GM18867 (cell line): Measurements from ENCODE around the gene OPN1MW3.
A peak's percentile ranks its signal among the peaks of the same experiment; 100 is the strongest.
"Not testable (repeated sequence)": the region's sequence is repeated elsewhere in the genome, so short reads cannot be mapped to it uniquely, and the experiment has no call there.

ENCODE experiments used
- ATAC-seq: cut with Tn5 transposase; IDR thresholded peaks from one replicate; pipeline ENCODE4 v1.9.1; 2021; ENCODE audit warnings: mild to moderate bottlenecking, moderate library complexity; ENCODE audit not compliant: unreplicated experiment

OPN1MW3 gene

GRCh38 chrX:154257282-154257681 lies at the start of gene OPN1MW3:
OPN1MW3 (plus strand) TSS chrX:154257582; CDS start chrX:154257620, 38 bp downstream.
- not testable (repeated sequence) for ATAC-seq

DNA sequence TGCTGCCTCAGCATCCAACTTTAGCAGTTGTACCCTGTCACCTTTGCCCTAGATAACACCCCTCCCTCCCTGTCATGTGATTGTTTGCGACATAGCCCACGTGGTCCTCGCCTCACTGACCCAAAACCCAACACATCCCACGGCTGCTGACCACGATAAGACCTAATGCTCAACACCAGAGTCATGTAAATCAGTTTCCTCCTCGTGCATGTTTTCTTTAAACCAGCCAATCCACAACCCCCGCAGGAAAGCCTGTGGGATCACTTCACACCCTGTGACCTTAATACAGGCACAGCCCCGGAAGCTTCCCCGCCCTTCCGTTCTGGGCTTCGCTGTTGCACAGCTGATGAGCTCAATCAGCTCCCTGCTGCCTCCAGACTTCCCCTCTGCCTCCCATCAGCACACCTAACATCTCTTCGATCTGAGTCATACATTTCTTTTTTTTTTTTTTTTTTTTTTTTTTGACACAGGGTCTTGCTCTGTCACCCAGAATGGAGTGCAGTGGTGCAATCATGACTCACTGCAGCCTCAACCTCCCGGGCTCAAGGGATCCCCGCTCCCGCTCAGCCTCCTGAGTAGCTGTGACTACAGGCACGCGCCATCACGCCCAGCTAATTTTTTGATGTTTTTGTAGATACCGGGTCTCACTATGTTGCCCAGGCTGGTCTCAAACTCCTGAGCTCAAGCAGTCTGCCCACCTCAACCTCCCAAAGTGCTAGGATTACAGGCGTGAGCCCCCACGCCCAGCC lies 47.5 kb upstream of the OPN1MW3 start:
- ATAC-seq, result peak; percentile 79

DNA sequence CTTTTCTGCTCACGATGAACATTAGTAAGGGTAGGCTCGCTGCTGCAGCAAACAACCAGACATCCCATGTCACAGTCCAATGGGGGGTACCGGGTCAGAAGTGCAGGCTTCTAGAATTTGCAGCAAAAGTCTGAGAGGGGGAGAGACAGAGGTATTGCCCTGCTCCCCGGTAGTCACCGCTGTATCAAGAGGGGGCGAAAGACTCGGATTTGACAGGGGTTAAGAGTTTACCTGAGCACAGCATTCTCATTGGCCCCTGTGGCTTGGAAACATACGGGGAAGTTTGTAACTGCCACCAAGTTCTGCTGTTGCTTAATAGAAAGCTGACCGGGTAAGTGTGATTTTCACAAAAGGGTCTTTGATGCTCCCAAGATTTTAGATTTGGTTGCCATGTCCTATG lies 46.3 kb upstream of the OPN1MW3 start:
- not testable (repeated sequence) for ATAC-seq

DNA sequence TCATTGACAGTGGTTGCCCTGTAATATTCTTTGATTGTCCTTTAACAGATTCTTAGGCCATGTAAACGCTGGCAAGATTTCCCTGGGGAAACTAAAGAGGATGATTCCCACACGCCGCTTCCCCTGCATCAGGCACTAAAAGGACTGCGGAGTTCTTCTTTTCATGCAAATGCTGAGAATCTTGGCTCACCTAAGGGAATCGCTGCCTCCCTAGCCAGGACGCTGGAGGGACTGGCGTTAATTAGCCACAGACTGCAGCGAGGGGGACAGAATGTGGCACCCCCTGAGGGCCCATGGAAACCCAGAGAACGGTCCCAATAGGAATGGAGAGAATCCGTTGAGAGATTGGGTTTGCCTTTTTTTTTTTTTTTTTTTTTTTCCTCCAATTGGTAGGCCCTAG lies 45.9 kb upstream of the OPN1MW3 start:
- not testable (repeated sequence) for ATAC-seq

DNA sequence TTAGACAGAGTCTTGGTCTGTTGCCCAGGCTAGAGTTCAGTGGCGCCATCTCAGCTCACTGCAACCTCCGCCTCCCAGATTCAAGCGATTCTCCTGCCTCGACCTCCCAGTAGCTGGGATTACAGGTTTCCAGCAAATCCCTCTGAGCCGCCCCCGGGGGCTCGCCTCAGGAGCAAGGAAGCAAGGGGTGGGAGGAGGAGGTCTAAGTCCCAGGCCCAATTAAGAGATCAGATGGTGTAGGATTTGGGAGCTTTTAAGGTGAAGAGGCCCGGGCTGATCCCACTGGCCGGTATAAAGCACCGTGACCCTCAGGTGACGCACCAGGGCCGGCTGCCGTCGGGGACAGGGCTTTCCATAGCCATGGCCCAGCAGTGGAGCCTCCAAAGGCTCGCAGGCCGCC lies 37.9 kb upstream of the OPN1MW3 start, which contains the start of gene OPN1MW2:
OPN1MW2 (plus strand) TSS at position 301 of the 400 bp plus-strand sequence; CDS start at position 361, 60 bp downstream.
- ATAC-seq, result not testable (repeated sequence)

DNA sequence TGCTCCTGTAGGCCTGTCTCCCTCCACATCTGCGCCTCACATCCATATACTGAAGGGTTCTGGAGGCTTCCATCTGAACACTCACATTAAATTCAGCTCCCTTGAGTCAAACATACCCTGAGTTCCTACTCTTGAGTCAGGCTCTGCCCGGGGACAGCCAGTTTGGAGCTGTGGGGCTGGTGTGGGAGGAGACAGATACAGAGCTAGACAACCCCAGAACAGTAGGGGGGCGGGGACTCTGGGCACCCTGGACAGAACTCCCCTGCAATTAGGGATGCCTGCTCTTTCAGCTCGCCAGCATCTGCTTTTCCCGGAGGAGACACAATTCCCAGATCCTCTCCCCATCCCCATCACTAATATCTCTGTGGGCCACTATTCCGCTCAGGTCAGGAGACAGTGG lies 32.1 kb upstream of the OPN1MW3 start:
- not testable (repeated sequence) for ATAC-seq

- not testable (repeated sequence) for ATAC-seq
Observed at GRCh38 chrX:154226706-154227105, 30.7 kb upstream of the OPN1MW3 start.

DNA sequence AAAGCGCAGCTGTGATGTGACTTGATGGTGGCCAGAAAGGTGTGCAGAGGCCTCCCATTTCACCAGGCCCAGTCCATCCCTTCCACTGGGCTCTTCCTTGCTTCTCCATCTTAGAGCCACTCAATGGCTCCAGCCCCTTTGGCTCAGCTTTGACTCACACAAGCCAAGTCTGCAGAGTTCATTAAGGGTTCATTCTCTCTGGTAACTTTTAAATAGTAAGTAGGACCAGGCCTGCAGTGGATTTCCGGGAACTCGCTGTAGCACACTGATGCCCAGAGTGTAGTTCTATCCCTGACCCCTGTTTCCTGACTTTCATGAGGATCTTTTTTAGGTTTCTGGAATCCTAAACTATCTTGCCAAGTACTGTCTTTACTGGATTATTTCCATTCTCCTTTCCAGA lies 25.9 kb upstream of the OPN1MW3 start:
- ATAC-seq, result not testable (repeated sequence)

GRCh38 chrX:154233620-154234019 lies 23.8 kb upstream of the OPN1MW3 start:
- ATAC-seq, result not testable (repeated sequence)

GRCh38 chrX:154238939-154239559 lies 18.3 kb upstream of the OPN1MW3 start:
- not testable (repeated sequence) for ATAC-seq

DNA sequence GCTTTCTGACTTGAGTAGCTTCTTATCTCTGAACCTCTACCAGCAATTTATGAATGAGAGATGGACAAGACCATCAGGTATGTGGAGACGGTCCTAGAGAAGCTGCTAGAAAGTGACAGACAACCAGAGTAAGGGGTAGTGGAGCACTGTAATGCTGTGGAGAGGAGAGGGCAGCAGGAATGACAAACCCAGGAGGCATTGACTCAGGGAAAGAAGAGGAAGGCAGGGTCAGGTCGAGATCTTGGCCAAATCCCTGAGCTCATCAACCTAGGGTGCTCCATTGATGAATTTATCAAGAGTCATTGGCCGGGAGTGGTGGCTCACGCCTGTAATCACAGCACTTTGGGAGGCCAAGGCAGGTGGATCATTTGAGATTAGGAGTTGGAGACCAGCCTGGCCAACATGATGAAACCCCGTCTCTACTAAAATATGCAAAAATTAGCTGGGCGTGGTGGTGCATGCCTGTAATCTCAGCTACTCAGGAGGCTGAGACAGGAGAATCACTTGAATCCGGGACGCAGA lies 17.3 kb upstream of the OPN1MW3 start:
- not testable (repeated sequence) for ATAC-seq

DNA sequence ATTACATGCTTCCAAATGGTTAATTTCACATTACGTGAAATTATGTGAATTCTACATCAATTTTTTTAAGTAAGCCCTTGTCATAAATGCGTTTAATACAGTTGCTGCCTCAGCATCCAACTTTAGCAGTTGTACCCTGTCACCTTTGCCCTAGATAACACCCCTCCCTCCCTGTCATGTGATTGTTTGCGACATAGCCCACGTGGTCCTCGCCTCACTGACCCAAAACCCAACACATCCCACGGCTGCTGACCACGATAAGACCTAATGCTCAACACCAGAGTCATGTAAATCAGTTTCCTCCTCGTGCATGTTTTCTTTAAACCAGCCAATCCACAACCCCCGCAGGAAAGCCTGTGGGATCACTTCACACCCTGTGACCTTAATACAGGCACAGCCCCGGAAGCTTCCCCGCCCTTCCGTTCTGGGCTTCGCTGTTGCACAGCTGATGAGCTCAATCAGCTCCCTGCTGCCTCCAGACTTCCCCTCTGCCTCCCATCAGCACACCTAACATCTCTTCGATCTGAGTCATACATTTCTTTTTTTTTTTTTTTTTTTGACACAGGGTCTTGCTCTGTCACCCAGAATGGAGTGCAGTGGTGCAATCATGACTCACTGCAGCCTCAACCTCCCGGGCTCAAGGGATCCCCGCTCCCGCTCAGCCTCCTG lies 9.9 kb upstream of the OPN1MW3 start:
- ATAC-seq, result peak; percentile 77

DNA sequence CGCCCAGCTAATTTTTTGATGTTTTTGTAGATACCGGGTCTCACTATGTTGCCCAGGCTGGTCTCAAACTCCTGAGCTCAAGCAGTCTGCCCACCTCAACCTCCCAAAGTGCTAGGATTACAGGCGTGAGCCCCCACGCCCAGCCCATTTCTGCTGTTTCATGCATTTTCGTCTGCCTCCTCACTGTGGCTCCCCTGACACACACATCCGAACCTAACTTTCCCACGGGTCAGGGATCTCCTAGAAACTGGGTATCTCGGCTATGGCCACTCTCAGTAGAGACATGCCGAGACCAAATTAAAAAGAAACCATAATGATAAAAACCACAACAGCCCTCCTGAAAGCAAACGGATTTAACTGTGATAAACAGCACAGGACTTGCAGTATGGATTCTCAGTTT lies 9.3 kb upstream of the OPN1MW3 start:
- ATAC-seq, result peak; percentile 18

DNA sequence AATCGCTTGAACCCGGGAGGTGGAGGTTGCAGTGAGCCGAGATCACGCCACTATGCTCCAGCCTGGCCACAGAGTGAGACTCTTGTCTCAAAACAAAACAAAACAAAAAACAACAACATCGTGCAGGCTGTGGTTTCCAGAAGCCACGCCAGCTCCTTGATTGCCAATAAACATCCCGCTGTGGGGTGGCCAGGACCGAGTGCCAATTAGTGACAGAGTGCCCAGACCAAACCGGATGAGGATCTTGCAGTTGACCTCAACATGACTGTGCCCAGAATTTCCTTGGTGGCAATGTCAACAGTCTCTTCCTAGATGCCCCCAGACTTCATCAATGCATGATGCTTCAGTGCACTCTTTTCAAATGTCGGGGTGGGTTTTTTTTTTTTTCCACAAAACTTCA lies 1.3 kb downstream of the OPN1MW3 start:
- not testable (repeated sequence) for ATAC-seq

DNA sequence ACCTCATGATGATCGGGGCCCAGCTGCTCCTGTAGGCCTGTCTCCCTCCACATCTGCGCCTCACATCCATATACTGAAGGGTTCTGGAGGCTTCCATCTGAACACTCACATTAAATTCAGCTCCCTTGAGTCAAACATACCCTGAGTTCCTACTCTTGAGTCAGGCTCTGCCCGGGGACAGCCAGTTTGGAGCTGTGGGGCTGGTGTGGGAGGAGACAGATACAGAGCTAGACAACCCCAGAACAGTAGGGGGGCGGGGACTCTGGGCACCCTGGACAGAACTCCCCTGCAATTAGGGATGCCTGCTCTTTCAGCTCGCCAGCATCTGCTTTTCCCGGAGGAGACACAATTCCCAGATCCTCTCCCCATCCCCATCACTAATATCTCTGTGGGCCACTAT lies 5.7 kb downstream of the OPN1MW3 start:
- ATAC-seq, result not testable (repeated sequence)

DNA sequence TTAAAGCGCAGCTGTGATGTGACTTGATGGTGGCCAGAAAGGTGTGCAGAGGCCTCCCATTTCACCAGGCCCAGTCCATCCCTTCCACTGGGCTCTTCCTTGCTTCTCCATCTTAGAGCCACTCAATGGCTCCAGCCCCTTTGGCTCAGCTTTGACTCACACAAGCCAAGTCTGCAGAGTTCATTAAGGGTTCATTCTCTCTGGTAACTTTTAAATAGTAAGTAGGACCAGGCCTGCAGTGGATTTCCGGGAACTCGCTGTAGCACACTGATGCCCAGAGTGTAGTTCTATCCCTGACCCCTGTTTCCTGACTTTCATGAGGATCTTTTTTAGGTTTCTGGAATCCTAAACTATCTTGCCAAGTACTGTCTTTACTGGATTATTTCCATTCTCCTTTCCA lies 11.9 kb downstream of the OPN1MW3 start:
- ATAC-seq, result not testable (repeated sequence)

DNA sequence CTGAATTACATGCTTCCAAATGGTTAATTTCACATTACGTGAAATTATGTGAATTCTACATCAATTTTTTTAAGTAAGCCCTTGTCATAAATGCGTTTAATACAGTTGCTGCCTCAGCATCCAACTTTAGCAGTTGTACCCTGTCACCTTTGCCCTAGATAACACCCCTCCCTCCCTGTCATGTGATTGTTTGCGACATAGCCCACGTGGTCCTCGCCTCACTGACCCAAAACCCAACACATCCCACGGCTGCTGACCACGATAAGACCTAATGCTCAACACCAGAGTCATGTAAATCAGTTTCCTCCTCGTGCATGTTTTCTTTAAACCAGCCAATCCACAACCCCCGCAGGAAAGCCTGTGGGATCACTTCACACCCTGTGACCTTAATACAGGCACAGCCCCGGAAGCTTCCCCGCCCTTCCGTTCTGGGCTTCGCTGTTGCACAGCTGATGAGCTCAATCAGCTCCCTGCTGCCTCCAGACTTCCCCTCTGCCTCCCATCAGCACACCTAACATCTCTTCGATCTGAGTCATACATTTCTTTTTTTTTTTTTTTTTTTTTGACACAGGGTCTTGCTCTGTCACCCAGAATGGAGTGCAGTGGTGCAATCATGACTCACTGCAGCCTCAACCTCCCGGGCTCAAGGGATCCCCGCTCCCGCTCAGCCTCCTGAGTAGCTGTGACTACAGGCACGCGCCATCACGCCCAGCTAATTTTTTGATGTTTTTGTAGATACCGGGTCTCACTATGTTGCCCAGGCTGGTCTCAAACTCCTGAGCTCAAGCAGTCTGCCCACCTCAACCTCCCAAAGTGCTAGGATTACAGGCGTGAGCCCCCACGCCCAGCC lies 27.3 kb downstream of the OPN1MW3 start:
- peak; percentile 86 for ATAC-seq

DNA sequence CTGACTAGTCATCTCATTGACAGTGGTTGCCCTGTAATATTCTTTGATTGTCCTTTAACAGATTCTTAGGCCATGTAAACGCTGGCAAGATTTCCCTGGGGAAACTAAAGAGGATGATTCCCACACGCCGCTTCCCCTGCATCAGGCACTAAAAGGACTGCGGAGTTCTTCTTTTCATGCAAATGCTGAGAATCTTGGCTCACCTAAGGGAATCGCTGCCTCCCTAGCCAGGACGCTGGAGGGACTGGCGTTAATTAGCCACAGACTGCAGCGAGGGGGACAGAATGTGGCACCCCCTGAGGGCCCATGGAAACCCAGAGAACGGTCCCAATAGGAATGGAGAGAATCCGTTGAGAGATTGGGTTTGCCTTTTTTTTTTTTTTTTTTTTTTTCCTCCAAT lies 29.0 kb downstream of the OPN1MW3 start:
- ATAC-seq, result not testable (repeated sequence)

DNA sequence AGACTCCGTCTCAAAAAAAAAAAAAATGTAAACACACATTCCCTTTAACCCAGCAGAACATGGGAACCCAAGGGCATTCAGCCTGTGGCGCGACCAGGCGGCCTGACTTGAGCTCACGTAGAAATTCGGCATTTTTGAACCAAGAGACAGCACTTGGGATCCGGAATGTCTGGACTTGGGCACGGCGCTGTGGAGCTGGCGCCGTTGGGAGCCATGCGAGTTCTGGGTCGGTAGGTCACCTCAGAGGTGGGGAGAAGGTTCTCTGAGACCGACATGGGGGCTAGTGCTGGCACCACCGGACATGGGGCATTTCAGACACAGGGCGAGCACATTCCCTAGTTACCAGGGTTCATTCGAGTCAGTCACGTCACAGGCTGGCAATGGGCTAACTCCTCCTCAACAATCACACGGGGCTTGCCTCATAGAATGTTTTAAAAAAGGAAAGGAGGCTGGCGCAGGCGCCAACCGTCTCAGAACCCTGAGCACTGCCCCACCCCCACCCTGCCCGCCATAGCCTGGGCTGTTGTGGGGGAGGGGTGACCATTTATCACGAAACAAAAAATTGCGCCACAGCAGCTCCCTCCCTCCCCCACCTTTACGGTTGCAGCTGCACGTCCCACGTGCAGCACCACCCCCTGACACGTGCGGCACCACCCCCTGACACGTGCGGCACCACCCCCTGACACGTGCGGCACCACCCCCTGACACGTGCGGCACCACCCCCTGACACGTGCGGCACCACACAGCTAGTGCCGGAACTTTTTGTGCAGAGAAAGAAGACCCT lies 37.6 kb downstream of the OPN1MW3 start, which contains the start of gene TEX28:
TEX28 (minus strand) TSS at position 334 of the 784 bp plus-strand sequence. CDS start 3,007 bp downstream, outside the sequence.
- no peak for ATAC-seq
